ENCODE data around the gene MOCOS. TPM values are rescaled to one million over a fixed set of nuclear protein-coding genes. Genes with fewer than 3 reads are reported as not detected.

The MOCOS gene, protein sequence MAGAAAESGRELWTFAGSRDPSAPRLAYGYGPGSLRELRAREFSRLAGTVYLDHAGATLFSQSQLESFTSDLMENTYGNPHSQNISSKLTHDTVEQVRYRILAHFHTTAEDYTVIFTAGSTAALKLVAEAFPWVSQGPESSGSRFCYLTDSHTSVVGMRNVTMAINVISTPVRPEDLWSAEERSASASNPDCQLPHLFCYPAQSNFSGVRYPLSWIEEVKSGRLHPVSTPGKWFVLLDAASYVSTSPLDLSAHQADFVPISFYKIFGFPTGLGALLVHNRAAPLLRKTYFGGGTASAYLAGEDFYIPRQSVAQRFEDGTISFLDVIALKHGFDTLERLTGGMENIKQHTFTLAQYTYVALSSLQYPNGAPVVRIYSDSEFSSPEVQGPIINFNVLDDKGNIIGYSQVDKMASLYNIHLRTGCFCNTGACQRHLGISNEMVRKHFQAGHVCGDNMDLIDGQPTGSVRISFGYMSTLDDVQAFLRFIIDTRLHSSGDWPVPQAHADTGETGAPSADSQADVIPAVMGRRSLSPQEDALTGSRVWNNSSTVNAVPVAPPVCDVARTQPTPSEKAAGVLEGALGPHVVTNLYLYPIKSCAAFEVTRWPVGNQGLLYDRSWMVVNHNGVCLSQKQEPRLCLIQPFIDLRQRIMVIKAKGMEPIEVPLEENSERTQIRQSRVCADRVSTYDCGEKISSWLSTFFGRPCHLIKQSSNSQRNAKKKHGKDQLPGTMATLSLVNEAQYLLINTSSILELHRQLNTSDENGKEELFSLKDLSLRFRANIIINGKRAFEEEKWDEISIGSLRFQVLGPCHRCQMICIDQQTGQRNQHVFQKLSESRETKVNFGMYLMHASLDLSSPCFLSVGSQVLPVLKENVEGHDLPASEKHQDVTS
- total RNA-seq, result 11.3 and 23.3 TPM in 2 replicates

GRCh38 chr18:36187193-36187825, at the start of gene MOCOS:
Gene MOCOS, plus strand, starts transcription at chr18:36187497. Its CDS starts 43 bp downstream, at chr18:36187540.

DNA sequence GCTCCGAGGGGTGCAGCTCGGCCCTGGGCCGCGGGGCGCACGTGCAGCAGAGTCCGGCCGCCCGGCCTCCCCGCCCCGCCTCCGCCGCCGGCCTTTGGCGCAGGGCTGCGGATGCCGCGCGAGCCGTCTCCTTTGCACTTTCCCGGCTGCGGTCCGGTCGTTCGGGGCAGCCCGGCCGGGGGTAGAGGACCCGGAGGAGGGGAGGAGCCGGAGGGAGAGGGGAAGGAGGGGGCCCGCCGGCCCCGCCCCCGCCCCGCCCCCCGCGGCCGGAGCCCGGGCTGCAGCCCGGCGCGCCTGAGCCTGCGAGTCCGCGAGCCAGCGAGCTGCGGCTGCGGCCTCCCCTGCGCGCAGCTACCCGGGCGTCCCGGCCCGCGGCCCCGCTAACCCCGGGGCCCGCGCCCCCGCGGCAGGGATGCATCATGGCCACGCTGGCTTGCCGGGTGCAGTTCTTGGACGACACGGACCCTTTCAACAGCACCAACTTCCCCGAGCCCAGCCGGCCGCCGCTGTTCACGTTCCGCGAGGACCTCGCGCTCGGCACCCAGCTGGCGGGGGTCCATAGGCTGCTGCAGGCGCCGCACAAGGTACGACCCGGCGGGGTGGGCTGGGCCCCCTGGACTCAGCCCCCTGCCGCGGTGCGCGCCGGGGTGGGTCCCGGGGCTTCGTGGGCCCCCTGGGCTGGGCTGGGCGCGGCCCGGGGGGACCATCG, 110.3 kb downstream of the MOCOS start, which contains the start of gene FHOD3:
Gene FHOD3 (plus strand): TSS at position 297 of the 709 bp plus-strand sequence. CDS start 123 bp downstream, at position 420.

Other genes starting within 250 kb of the MOCOS start
- gene RPRD1A, start 119.9 kb upstream of the MOCOS start, total RNA-seq, result 55.2 and 93.5 TPM in 2 replicates
- gene SLC39A6, start 58.2 kb upstream of the MOCOS start, total RNA-seq, result 163 and 191 TPM in 2 replicates
- 107 and 116 TPM in 2 replicates for gene ELP2, start 57.6 kb upstream of the MOCOS start, total RNA-seq
- gene FHOD3, start 110.2 kb downstream of the MOCOS start, total RNA-seq, result 77.6 and 85.5 TPM in 2 replicates

All from smooth muscle cell of the umbilical artery (primary cell).